Breast epithelium (tissue), 3 donors: ENCODE measurements around the gene SAT1.

Experiments used
- POLR2A ChIP-seq: fragments of 450-650 bp; IDR thresholded peaks from one replicate; pipeline ENCODE4 v1.6.1; 2016; ENCODE audit warnings: antibody characterized with exemption, mild to moderate bottlenecking, moderate library complexity
- POLR2AphosphoS5 ChIP-seq, 3 donors: sonication (generic); formaldehyde crosslinking; IDR thresholded peaks; one replicate each; pipeline ENCODE4 v1.6.1; 2017; ENCODE audit warnings: antibody characterized with exemption in 3 of 3

DNA sequence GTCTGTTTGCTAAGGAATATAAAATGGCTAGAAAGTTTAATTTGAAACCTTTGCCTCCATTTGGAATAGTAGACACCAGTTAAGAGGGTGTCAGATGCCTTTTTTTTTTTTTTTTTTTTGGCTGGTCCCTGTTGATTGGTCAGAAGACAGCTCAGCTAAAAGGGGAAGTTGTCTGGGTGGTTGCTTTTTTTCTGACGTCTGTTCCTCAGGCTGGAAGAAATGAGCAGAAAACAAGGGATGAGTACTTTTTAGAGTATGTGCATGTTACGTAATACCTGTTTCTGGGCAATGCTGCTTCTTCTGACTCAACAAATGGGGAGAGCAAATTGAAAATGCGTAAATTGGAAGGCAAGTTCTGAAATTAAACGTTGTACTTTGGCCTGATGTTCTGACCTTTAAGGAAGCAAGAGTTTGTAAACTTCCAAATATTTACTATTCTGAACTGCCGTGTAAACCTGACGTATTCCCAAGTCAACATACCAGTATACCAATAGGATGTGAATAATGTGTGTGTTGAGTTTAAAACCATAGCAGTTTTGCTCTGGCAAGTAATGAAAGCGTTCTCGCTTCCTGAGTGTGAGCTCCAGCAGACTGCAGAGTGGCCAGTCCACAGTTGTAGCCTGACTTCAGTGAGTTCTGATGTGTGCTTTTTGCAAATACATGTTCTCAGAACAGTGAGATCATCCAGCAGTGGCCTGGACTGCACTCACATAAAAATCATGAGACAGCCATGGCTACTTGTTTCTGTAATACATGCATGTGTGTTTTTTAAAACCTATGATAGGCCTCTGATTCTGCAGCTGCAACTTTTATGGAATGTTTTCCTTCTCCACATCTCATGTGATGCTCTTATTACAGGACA lies 1.7 kb downstream of the SAT1 start:
- no peak for TF ChIP-seq POLR2A
- peak in 1 of 3 donors; percentile 29 for TF ChIP-seq POLR2AphosphoS5 (IDR thresholded peaks at IDR 0.05)
